ENCODE data around the gene DTWD1.
"Not testable (repeated sequence)": the region's sequence is repeated elsewhere in the genome, so short reads cannot be mapped to it uniquely, and the experiment has no call there.

The DTWD1 gene, protein sequence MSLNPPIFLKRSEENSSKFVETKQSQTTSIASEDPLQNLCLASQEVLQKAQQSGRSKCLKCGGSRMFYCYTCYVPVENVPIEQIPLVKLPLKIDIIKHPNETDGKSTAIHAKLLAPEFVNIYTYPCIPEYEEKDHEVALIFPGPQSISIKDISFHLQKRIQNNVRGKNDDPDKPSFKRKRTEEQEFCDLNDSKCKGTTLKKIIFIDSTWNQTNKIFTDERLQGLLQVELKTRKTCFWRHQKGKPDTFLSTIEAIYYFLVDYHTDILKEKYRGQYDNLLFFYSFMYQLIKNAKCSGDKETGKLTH

DNA sequence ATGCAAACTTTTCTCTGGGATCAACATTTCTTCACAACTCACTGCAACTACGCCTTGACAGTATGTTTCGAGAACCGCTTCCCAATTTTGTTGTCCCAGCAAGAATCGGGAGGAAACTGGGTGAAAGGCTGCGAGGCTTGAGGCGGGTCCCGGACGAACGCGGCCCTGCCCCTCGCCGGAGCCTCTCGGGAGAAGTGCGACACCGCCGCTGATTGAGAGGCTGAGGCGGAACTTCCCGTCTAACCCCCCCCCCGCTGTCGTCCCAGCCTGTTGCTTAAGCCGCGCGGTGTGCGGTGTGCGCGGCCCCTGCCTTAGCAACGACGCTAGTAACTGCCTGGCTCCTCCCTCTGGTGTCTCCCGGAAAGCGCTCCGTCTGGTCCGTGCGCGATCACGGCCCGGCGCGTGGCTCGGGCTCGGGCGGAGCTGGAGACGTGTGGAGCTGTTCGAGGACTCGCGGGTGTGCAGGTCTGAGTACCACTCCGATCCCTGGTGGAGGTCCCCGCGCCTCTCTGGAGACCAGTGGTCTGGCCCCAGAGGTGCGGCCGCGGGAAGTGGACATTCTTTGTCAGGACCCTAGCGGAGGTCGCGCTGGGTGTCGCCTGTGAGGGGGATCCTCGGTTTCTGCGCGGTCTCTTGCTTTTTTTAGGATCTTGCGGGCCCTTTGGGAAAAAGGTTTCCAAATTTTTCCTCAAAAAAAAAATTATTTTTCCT lies at the start of gene DTWD1, which contains the start of gene FAM227B:
Gene DTWD1, plus strand, starts transcription at position 391 of the 711 bp plus-strand sequence. CDS start 4,120 bp downstream, outside the sequence.
Gene FAM227B, minus strand, starts transcription at position 161 of the 711 bp plus-strand sequence. CDS start 5,647 bp downstream, outside the sequence.
- DNase-seq (ENCODE audit: low spot score), result peak; percentile 97

DNA sequence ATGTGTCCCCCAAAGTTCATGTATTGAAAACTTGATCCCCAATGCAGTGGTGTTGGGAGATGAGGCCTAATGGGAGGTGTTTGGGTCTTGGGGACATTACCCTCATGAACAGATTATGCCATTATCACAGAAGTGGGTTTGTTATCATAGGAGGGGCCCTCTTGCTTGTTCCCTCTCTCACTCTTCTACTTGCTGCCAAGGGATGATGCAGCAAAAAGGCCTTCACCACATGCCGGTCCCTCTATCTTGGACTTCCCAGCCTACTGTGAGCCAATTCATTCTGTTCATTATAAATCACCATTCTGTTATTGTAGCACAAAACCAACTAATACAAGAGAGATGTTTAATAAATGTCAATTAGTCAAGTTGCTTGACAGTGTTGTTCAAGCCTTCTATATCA lies 47.4 kb upstream of the DTWD1 start:
- no peak for DNase-seq (ENCODE audit: low spot score)

DNA sequence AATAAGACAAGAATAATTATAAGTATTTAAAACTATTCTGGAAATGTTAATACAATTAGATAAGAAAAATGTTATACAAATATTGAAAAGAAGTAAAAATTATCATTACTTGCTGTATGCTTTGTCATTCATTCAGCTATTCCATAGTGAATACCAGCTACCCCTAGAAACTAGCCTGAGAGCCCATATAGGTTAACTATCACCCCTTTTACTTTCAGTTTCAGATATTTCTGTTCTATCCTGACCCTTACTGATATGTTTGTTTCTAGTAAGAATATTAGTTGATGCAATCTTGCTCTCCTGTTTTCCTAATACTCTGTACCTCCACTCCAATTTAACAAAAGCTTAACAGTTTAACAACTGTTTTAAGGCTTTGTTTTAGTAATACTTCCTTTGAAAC lies 31.8 kb upstream of the DTWD1 start:
- no peak for DNase-seq (ENCODE audit: low spot score)

DNA sequence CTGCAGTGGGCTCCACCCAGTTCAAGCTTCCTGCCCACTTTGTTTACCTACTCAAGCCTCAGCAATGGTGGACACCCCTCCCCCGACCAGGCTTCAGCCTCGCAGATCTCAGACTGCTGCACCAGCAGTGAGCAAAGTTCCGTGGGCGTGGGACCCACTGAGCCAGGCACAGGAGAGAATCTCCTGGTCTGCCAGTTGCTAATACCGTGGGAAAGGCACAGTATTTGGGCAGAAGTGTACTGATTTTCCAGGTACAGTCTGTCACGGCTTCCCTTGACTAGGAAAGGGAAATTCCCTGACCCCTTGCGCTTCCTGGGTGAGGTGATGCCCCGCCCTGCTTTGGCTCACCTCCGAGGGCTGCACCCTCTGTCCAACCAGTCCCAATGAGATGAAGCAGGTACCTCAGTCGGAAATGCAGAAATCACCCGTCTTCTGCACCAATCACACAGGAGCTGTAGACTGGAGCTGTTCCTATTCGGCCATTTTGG lies 28.0 kb upstream of the DTWD1 start:
- peak; percentile 11 for DNase-seq (ENCODE audit: low spot score)

DNA sequence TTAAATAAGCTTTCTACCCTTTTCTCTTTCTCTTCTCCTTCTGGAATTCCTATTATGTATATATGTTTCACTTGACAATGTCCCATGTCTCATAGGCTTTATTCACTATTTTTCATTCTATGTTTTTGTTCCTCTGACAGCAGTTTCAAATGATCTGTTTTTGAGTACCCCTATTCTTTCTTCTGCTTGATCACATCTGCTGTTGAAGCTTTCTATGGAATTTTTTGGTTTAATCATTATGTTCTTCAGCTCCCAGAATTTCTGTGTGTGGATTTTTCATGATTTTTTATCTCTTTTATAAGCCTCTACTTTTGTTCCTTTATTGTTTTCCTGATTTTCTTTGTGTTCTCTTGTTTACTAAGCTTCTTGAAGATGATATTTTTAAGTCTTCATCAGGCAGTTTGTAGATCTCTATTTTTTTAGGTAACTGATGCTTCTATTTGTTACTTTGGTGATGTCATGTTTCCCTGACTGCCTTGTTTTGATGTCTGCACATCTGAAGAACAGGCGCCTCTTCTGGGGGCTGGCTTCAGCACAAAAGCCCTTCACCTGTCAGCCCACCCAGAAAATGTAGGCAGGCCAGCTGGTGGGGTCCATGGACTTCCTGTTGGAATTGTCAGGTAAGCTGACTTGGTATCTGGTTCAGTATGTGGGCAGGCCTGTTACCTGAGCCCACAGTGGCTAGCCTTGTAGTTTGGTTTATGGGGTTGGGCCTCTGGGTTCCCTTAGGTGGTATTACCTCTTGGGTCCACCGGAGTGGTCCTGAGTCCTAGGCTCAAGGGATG lies 16.0 kb upstream of the DTWD1 start:
- DNase-seq (ENCODE audit: low spot score), result no peak

DNA sequence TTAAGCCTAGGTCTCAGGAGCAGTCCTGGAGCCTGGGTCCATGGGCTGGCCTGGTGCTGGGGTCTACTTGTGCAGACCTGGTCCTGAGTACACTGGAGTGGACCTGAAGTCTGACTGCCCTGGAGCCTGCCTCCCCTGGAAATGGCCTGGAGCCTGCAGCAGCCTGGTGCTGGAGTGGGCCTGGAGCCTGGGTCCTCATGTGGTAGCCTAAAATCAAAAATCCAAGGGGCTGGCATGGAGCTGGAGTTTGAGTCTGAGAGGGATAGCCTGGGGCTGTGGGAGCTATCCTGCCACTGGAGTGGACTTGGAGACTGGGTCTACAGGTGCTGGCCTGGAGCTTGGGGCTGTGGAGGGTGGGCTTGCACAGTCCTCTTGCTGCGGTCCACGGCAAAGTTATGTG lies 15.3 kb upstream of the DTWD1 start:
- no peak for DNase-seq (ENCODE audit: low spot score)

DNA sequence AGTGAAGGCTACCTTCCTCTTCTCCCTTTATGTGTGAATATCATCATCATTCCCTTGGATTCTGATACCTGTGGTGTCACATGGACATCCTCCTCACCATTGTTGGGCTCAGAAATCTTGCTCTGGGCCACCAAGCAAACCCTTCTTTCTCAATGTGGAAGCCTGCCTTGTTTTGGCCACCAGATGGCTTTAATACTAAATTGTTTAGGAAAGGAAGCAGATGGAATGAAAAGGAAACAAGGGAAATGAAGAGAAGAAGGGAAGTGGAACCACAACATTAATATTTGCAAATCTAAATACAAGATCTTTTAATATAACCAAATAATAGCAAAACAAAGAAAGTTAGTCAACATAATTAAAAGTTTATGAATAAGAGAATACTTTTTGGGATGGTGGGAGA lies 14.3 kb upstream of the DTWD1 start:
- DNase-seq (ENCODE audit: low spot score), result no peak

DNA sequence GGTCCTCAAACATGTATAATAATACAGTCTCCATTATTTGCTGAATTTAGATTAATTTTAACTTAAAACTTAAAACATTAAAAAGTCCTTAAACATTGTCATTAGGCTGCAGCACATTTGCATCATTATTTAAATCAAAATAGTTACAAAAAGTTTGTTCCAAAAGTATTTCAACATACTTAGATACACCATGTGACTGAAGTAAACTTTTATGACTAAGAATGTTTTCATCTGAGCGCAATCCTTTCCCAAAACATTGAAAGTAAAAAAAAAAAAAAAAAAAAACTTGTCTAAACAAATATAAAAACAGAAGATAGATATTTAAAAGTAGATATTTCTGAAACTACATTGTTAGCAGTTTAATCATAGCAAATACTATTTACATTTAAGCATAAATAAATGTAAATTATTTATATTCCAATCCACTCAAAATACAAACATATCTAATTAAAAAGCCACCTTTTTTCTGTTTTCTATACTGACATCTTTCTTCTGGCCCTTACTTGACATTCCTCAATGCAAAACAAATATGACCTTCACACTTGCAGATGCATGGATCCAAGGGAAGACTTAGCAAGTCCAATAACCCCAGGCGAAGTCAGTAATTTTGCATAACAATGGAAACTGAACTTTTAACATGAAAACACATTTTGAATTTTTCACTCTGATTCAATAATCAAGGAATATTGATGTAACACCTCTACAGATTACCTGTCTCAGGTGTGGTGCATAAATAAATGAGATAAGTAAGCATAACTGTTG lies 10.5 kb upstream of the DTWD1 start:
- DNase-seq (ENCODE audit: low spot score), result no peak

DNA sequence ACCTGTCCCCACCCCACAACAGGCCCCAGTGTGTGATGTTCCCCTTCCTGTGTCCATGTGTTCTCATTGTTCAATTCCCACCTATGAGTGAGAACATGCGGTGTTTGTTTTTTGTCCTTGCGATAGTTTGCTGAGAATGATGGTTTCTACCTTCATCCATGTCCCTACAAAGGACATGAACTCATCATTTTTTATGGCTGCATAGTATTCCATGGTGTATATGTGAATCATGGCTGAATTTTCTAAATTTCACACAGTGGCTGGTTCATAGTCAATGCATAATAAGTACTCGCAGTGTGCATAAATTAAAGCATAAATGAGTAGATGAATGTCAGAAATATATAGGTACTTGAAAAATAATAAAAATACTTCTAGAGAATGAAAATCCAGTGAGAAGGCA lies 8.6 kb upstream of the DTWD1 start:
- not testable (repeated sequence) for DNase-seq (ENCODE audit: low spot score)

DNA sequence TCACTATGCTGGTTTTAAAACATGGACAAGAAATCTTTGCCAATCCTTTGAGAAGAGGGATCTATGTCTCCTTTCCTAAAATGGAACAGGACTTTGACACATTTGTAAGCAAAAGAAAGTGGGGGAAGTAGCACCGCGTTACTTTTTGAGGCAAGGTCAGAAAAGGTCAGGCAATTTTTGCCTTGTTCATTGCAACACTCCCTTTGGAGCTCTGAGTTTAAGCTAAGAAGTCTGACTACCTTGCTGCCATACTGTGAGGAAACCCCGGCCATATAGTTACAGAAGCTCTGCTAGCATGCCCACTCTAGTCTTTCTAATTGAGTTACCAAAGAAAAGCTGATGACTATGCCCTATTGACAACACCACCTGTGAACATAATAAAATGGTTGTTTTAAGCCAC lies 1.6 kb upstream of the DTWD1 start:
- DNase-seq (ENCODE audit: low spot score), result no peak

DNA sequence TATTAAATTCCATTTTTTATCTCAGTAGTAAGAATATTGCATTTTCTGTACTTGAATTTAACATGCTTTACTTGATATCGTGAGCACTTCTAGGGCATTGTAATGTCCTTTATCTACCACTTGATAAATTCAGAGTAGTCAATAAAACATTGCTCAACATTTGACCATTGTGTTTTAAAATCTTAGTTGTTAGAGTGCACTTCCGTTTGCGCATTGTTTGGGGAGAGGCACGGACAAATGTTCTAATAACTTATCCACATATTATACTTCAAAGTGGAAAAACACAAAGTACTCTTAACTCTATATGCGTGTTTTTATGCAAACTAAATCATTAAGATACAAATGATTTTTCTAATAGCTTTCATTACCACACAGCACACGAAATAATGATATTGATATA lies 649 bp upstream of the DTWD1 start:
- DNase-seq (ENCODE audit: low spot score), result peak; percentile 34

DNA sequence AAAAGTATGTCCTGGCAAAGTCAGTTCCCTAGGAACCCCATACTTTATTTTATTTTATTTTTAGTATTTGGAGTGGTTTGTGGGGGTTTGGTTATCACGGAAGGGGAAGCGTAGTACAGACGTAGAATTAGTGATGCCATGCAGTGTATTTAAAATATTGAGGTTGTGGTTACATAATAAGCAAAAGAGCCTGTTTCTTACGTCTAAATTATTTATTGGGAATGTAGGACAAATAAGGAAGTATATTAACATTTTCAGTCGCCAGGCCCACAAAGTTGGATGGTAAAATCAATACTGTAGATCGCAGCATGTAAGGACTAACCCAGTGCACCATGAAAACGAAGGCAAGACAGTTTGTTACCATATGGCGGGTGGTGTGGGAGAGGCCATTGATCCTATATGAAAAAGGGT lies 558 bp downstream of the DTWD1 start:
- peak; percentile 41 for DNase-seq (ENCODE audit: low spot score)

DNA sequence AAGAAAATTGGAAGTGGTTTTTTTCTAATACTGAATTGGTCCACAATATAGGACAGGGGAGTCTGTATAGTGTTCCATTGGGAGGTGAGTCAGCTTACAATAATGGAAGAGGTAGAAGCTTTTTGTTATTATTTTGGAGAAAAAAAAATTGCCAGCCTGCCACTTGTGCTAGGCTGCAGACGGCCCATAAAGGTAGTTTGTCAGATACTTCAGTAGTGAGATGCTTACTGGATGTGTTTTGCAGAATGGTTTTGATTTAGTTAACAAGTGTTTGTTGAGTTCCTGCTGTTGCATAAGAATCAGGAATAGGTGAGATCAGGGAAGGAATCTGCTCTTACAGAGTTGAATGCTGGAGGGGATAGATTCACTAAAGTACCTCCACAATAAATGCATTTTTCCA lies 1.0 kb downstream of the DTWD1 start:
- DNase-seq (ENCODE audit: low spot score), result peak; percentile 15

DNA sequence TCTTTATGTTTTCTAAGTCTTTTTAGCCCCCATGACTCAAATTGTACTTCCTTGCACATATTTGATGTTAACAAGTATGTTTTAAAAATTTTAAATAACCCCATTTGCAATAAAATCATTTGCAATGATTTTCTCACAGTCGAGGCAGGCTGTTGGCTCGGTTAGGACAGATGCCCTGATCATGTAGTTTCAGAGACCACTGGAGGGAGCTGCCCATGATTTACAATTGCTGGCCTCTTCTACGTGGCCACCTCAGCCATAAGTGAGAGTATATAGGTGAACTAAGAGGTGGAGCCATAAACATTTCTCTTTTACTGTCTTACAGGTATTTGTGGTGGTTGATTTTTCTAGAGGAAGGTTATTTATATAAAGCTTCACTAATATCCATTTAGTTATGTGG lies 1.7 kb downstream of the DTWD1 start:
- no peak for DNase-seq (ENCODE audit: low spot score)

DNA sequence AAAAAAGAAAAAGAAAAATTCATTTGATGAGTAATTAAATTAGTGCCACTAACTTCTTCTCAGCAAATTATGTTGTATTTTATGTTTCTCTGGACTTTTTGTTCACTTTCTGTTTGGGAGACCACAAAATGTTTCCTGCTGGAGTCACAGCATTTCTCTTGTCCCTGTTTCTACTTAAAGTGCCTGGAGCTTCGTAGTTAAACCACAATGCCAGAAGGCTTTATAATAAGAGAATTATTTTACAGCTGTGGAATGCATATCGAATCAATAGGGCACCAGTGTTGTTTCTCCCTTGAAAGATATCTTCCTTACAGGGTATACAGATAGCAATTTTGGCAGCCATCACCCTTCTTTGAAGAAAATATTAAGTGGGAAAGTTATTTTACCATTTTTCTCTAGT lies 3.2 kb downstream of the DTWD1 start:
- no peak for DNase-seq (ENCODE audit: low spot score)

DNA sequence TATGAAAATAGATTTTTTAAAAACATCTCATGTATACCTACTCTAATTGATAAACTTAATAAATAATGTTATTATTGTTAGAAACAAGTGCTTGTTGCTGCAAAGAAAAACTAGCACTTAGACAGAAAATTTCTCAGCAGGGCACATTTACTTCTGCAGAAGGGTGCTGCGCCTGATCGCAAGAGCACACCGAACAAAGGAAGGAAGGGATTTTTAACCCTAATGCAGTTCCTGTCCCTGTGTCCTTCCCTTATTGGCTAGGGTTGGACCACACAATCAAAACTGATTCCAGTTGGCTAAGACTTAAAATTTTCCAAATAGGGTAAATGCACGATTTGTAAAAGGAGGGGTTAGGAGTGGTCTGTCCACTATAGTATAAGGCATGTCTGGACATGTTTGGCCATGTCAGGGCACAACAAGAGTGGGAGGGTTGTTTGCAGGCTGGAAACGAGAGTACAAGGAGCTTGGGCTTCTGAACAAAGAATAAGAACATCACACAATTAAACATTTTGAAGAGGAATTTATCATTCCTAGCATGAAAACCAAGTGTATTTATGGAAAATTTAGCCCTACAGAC lies 4.7 kb downstream of the DTWD1 start:
- no peak for DNase-seq (ENCODE audit: low spot score)

DNA sequence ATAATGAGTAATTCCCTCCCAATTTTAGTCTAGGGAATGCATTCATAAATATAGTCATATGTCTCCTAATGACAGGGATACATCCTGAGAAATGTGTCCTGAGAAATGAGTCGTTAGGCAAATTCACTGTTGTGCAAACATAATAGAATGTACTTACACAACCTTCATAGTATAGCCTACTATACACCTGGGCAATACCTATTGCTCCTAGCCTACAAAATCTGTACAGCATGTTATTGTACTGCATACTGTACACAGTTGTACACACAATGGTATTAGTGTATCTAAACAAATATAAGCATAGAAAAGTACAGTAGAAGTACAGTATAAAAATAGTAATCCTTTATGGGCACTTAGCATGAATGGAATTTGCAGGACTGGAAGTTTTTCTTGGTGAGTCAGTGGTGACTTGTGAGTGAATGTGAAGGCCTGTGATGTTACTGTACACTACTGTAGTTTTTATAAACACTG lies 6.6 kb downstream of the DTWD1 start:
- DNase-seq (ENCODE audit: low spot score), result peak; percentile 65

DNA sequence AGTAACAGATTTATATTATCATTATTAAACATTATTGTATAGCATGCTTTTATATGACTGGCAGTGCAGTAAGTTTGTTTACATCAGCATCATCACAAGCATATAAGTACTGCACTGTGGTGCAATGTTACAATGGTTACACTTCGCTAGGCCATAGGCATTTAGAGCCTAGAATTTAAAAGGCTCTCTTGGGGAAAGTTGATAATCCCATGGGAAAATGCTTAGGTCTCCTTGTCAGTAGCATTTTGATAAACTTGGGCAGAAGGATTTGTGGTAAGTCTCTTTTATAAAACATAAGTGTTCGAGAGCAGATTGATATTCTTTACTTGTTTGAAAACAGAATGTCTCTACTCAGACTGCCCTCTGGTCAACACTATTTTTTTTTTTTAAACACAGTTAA lies 7.5 kb downstream of the DTWD1 start:
- no peak for DNase-seq (ENCODE audit: low spot score)

DNA sequence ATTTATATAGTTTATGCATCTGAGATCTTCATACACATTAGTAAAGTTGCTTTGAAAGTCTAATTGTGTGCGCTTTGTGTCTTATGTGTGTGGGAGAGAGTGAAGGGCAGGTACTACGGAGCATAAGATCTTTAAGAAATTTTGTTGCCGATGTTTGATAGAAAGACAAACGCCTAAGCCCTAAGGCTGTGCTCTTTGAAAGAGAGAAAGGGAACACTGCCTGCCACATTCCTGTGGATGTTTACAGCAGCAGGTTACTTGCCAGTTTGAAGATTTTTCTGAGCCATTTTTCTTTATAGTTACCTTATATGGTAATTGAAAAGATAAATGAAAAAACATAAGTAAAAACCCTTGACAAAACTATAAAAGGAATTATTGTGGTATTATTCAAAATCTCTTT lies 17.0 kb downstream of the DTWD1 start:
- DNase-seq (ENCODE audit: low spot score), result no peak

DNA sequence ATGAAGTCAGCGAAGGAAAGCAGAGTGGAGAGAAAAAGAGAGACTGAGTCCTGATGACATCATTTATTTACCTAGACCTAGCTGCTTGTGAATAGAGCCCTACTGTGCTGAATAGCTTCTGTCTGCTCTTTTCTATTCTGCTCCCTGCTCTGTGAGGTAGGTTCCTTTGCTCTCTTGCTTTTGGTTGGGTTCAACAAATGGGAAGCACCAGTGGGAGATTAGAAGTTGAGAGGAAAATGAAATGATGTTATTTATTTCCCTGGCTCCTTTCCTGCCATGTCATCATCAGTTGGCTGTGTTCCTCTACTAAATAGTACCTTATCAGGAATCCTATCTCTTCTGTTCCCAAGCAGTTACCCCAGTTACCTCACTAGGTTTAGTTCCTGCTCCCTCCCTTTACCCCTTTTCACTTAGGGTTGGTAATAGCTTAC lies 23.5 kb downstream of the DTWD1 start:
- DNase-seq (ENCODE audit: low spot score), result no peak

DNA sequence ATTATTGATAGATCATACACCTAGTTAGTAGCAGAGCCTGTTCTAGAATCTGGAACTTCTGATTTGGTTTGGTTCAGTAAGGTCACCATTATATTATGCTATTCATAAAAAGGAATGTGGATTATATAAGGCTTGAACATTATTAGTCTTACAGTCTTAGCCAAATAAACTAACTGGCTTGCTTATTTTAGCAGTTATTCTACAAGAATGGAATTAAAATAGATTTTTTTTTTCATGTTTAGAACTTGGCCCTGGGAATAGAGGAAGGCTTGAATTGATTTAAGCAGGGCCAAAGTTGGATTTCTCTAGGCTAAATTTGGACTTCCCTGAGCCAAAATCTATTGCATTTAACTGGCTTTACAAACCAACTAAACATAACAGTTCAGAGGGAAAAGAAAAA lies 24.4 kb downstream of the DTWD1 start:
- DNase-seq (ENCODE audit: low spot score), result no peak

Measured in LoVo (cell line).